HG03064 (cell line): ENCODE measurements around the gene KNCN.

Experiments used
- ATAC-seq: cut with Tn5 transposase; IDR thresholded peaks from one replicate; pipeline ENCODE4 v1.9.1; 2021; ENCODE audit warnings: low read depth; ENCODE audit not compliant: unreplicated experiment

The KNCN gene

DNA sequence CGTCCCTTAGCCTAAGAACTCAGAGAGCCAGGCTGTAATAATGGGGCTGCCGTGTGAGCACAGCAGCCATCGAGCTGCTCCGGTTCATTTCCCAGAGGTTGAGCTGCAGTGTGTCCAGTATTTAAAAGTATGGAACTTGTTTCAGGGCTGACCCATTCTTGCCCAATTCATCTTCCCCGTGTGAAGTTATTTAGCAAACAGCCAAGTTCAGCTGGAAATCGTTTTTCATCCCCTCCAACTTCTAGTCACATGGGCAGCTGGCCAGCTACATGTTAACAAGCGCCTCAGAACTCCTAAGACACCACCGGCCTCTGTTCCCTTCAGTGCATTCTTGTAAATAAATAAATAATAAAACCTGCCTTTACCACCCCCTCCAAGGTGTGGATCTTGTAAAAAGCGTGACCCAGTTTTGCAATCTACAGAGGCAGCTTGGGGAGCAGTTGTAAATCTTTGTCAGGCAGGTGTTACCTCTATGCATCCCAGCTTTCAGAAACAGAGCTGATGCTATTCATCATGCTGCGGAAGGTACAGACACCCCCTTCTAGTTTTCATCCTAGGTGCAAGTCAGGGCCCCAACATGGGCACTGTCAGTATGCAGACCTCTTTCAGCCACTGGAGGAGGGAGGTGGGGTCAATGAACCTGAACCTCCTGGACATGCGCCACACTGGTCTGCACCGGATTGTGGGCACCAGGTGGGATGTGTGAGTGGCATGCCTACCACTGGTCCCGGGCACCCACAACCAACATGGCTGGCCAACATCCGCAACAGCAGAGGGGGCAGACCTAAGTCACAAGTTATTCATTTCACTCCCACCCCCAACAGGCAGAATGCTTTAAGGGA is 18.7 kb upstream of the KNCN start:
- no peak for ATAC-seq

DNA sequence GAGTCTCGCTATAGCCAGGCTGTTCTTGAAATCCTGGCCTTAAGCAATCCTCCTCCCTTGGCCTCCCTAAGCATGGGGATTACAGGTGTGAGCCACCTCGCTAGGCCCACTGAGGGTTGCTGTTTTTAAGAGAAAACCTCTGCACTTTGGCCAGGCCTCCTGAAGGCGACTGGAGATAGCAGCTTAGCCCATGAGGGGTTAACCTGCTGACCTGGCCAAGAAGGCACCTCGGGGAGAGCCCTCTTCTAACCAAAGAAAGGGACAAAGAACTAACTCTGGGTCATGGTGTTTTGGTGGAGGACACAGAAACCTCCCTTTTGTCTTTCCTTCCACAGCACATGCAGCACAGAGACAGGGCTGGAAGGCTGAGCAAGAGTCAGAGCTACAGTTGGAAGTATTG is 17.7 kb upstream of the KNCN start:
- no peak for ATAC-seq

DNA sequence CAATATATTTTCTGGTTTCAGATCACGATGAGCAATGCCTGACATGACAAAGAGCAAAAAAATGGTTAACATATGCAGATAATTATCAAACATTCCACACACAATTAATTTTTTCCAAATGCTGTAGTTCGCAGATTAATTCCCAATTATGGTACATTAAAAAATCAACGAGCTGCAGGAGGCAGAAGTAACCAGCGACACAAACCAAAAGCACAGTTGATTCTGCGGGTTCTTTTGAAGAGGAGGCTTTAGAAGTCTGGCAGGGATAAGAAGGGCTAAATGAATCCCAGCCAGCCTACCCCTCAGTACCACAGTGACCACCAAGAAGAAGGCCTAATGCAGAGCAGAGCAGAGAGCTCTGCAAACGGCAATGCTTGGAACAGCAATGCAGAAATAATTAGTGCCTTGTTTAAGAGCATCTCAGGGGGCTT is 17.0 kb upstream of the KNCN start:
- no peak for ATAC-seq

DNA sequence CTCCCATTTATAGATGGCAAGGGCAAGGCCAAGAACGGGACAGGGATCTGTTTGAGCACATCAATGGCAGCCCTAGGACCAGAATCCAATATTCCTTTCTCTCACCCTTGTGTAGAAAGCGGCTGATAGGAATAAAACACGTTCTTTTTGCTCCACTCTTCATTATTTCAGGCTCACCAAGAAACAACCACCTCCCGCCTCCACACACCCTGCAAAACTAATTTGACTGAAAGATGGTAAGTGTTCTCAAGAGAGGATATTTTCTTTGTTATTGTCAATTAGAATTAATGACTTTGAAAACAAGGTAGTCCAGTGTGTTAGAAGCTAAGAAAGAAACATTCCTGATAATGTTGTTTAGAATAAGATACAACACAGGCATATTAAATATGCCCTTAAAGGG is 11.9 kb upstream of the KNCN start:
- ATAC-seq, result no peak

DNA sequence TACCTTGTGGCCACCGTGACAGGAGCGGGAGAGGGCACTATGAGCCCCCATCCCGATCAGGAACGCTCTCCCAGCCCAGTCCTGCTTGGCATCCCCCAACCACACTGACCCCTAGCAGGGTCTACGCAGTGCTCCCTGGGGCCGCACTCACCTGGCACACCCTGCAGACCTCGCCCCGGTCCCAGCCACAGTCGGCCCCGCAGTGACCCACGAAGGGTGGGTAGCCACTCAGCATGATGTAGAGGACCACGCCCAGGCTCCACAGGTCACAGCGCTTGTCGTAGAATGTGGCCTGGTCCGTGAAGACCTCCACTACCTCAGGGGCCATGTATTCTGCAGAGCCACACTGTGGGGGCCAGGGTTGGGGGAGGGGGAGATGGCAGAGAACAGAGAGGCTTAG is 11.1 kb upstream of the KNCN start:
- no peak for ATAC-seq

DNA sequence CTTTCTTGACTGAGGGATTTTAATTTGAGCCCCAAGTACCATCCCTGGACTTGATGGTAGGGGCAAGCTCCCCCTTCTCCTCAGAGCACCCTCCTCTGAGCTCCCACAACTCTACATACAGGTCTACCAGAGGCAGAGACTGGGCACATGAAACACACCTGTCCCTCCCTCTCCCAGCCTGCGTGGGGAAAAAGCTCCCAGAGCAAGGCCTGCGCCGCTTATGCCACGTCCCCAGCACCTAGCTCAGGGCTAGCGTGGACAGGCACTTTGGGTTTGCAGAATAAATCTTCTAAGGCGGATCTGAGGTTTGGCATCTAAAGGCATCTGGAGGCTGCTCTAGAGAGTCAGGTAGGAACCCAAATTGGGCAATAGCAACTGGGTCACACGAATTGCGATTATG is 7.5 kb upstream of the KNCN start:
- no peak for ATAC-seq

DNA sequence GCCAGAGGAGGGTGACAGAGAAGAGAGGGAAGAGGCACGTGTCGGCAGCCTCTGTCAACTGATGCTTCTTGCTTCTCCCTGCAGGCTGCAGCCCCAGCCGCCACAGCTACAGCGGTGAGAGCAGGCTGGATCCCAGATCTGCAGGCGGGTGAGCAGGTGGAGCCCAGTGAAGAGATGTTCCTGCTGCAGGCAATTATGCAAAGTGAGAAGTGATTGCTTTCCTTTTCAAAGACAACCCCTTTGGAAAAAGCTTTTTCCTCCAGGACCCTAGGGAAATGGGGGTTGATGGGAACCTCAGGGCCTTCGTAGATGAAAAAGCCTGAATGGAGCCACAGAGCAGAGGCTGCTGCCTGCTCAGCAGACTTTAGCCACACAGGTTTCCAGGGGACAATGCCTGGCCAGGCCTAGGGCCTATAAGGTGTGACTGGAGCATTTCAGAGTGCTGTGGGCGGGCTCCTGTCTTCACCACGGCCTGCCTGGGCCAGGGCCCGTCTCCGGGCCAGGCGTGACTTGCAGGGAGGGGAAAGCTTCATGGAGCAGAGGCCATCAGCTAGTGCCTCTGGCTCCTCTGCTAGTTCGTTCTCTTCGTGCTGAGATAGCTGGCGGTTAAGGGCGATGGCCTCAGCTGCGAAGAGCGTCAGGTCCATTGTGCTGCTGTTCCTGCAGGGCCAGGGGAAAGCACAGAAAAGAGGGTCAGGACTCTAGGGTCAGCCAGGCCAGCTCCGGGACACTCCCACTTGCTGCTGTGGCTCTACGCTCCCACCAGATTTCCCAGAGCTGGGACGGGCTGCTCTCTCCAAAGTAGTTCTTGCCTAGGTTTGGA is 6.9 kb upstream of the KNCN start:
- no peak for ATAC-seq

DNA sequence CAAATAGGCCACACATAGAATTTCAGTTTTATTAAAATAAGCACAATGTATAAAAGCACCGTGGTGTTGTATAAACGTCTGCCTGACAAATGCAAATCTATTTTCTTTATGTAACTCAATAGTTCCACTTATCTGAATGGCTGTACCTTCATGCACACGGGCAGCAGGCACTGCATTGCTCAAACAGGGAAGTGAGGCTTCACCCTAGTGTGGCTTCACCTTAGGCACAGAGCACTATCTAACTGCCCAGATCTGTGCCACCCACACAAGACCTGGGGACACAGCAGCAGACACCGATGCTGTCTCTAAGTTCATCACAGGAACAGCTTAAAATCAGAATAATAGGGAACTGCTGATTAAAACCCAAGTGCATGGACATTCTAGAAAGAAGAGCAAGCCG is 6.0 kb upstream of the KNCN start:
- ATAC-seq, result no peak

DNA sequence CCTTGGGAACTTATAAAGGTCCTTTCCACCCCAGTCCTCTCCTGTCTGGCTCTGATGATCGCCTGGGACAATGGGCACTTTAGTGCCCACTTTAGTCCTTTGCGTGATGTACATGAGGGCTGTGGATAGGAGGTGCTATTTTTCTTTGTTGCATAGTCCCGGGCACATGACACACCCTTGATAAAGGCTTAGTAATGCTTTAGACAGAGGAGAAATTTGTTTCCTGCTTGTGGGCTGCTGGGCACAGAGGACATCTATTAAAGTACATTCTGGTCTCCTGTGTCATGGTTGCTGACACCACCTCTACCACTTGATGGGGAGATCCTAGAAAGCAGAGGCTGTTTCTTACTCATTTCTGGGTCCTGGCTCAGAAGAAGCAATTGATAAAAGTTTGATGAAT is 5.4 kb upstream of the KNCN start:
- no peak for ATAC-seq

DNA sequence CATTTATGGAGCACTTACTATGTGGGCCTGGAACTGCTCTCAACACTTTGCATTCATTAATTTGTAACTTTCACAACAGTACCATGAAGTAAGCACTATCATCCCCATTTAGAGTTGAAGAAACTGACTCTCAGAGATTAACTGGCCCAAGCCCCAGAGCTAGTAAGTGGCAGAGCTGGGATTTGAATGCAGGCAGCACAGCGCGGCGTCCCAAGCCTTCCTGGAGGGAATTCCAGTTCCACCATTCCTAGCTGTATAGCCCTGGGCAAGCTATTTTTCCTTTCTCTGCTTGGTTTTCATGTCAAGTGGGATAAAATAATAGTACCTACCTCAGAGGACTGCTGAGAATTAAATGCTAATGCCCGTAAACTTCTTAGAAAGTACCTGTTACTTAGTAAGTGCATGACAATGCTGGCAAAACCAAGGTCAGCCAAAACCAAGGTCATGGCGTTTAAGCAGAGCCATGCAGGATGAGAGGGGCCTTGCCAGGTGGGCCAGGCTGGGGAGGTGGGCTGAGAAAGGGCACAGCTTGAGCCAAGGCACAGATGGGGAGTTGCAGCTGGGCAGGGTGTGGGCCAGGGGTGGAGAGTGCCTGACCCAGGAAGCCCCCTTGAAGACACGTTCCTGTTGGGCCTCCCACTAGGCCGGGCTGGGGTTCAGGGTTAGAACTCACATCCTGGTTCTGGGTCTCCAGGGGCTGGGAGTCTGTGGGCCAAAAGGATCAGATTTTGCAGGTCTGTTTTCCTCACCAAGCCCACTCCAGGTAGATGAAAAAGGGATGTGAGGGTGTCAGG is 4.6 kb upstream of the KNCN start:
- ATAC-seq, result no peak

DNA sequence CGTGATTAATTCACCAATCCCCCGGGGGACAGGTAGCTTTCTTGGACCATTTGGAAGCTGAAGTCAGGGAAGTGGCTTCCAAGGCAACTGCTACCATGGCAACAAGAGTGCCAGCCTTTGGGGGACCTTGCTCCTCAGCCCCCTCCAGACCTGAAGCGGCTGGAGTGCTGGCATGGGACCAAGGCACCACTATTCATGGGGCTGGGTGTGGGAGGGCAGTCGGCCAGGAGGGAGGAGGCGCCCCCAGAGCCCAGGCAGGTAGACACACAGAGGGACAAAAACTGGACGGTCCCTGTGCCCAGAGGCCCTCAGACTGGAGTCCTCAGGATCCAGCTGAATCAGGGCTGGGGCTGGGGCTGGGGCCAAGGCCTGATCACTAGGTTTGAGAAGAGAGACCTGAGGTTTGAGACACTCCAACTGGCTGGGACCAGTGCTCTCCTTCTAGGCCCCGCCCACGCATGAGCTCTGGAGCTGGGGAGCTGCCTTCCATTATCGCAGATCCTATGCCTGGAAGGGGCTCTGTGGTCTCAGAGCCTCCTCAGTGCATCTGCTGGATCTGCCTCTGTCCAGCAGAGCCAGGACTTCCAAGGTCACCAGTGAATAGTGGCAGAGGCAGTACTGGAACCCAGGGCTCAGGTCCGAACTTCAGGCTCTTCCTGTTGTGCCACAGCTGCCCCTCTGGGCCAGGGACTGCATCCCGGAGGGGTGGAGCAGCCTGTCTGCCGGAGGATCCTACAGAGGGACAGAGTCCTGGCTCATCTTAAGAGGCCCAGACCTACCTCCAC is 3.3 kb upstream of the KNCN start:
- no peak for ATAC-seq

DNA sequence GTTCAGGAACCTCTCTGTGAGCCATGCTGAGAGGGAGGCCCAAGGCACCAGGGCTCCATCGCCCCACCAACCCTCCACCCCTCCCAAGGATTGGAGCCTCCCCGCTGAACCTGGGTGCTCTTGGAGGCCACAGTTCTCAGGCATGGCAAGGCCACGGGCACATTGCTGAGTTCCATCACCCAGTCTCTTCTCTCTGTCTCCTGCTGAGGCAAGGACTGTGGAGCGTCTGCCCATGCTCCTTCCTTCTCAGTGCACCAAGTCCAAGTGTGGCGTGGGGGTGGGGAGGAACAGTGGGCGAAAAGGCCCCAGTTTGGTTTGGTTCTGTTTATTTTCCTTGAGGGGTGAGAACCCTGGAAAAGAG is 2.8 kb upstream of the KNCN start:
- ATAC-seq, result no peak

DNA sequence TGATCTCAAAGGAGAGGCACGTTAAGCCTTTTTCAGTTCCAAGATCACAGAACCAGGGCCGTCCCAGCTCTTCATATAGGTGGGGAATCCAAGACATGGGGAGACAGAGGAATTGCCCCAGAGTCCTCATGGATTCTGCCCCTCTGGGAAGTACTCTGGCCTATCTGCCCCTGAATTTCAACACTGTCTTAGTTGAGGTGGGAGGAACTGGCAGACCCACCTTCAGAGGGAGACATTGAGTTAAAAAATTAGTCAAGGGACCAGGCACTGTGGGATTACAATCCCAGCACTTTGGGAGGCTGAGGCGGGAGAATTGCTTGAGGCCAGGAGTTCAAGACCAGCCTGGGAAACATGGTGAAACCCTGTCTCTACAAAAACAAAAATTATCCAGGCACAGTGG is 2.1 kb upstream of the KNCN start:
- ATAC-seq, result no peak

DNA sequence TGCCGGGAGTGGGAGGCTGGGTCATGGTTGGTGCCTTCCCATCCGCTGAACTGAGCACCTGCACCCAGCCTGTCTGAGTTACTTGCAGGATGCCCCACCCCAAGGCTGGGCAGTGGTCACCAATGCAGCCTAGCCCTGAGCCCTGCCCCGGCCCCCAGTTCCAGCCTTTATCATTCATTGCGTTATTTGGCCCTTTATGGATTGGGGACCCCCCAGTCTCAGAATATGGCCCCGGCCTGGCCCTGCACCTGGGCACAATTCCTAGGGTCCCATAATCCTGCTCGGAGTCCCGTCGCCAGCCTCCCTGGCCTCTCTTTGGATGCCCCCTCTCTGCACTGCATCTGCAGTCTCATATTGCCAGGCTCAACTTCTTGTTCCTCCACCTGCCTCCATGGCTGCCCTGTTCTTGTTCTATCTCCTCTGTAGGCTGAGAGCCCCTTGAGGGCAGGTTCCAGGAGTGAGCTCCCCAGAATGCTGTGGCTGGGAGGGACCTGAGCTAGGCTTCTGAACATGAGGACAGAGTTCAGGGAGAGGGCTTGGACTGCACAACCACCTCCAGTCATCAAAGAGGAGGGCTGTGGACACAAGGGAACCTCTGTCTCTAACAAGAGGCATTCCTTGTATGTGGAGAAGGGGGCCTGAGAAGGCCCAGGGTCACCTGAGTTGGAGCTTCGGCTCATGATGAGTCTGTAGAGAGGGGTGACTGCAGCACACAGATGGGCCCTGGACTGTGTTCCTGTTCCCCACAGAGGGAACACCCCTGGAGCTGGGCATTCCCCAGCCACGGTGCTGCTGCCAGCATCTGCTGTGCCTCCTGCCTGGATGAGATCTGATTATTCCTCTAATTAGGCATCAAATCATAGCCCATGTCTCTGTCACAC is 1.1 kb upstream of the KNCN start:
- no peak for ATAC-seq

DNA sequence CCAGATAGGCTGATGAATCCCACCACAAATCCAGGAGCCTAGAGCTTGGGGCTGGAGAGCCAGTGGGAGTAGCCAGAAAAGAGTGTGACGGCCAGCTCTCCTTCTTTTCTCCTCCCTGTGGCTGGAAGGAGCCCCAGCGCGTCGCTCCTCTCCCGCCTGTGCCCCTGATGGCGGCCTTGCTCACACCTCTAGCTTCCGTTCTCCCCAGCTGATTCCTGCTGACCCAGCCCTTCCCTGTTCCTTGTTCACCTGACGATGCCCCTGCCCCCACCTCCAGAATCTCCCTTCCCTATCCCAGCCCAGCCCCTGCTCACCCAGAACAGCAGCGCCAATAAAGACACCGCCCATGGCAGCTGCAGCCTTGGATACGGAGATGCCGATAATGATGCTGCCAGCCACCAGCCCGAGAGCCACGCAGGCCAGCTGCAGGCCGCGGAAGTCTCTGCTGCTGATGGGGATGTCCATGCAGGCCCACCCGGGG is 656 bp downstream of the KNCN start:
- ATAC-seq, result no peak

DNA sequence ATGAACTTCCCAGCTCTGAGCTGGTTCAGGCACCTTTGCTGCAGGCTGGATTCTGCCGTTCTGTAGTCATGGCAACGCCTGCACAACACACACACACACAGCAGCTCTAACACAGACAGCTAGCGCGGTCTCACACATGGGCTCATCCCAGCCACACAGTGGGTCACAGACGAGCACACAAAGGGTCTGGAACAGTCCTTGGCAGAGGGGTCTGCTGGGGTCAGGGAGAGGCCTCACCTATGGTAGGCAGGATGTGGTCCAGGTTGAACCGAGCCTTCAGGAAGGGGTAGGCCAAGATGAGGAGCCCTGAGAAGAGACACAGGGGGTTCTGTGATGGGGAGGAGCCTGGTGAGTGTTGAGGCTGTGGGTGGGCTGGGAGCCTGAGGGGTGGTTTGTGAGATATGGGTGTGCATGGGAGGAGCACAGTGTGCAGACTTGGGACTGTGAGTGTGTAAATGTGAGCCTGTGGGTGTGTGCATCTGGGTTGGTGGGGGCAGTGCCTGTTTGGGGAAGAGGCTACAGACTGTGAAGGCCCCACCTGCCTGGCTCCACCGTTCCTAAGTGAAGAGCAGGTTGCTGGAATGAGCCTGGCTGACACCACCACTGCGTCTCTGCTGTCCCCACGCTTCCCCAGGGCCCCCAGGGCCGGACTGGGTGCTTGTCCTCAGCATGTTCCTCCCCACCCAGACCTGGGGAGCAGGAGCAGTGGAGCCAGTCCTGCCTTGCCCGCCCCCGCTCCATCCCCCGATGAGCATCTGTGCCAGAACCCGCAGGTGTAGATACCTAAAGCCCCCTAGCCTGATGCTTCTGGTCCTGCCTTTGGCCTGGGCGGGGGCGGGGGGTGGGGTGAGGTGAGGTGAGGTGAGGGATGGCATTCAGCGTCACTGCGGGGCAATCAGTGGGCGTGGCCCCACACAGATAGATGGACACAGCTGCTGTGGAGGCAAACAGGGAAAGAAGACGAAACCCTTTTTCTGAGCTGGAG is 1.5 kb downstream of the KNCN start:
- no peak for ATAC-seq

DNA sequence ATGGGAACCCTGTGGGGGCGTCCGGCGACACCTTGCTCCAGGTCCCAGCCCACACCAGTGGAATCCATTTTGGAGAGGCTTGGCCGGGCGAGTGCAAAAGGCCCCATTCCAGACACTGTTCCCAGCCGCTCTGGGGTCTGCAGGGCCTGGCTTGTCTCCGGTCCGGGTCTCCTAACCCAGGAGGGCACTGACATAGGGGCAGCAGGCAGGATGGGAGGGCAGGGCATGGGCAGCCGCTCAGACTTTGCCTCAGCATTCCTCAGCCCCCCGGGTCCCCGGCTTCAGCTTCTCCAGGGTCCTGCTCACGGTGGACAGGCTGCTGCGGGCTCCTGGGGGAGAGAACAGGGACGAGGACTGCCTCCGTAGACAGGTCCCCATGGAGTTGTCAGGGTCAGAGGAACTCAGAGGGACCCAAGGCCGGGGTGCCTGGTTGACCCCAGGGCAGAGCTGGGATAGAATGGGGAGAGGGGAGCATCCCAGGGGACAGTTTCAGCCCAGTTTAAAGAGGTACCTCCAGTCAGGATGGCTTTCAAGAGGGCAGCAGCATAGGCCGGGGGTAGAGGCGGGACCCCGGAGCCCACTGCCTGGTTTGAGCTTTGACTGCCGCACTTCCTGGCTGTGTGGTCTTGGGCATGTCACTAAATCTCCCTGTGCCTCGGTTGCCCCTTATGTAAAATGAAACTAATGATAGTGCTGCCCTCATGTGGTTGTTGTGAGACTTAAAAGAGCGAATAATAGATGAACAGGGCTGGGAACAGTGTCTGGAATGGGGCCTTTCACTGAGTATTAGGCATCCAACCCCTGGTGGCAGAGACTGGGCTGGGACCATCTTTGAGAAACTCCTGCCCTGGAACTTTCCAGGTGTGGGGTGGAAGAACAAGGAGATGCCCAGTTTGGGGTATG is 3.7 kb downstream of the KNCN start:
- ATAC-seq, result no peak
